ENCODE measurements around the gene KIR3DL1. TPM values are rescaled to one million over a fixed set of nuclear protein-coding genes. Genes with fewer than 3 reads are reported as not detected.

Gene KIR3DL1
- total RNA-seq, 1 donor from 2014 or later = not detected

Other genes starting within 250 kb of the KIR3DL1 start
- gene LILRA2, start 242.7 kb upstream of the KIR3DL1 start, total RNA-seq = not detected in 2 replicates
- gene LILRA1, start 222.8 kb upstream of the KIR3DL1 start, total RNA-seq = not detected in 2 replicates
- gene LILRB1, start 186.0 kb upstream of the KIR3DL1 start, total RNA-seq = not detected in 2 replicates
- gene LILRB4, start 153.5 kb upstream of the KIR3DL1 start, total RNA-seq = not detected in 2 replicates
- not detected in 2 replicates for gene KIR3DL3, start 92.0 kb upstream of the KIR3DL1 start, total RNA-seq
- not detected in 2 replicates for gene KIR2DL3, start 78.0 kb upstream of the KIR3DL1 start, total RNA-seq
- not detected in 2 replicates for gene KIR2DL1, start 46.7 kb upstream of the KIR3DL1 start, total RNA-seq
- not detected in 2 replicates for gene KIR2DL4, start 12.9 kb upstream of the KIR3DL1 start, total RNA-seq
- not detected in 2 replicates for gene KIR2DS4, start 16.2 kb downstream of the KIR3DL1 start, total RNA-seq
- not detected in 2 replicates for gene KIR3DL2, start 34.0 kb downstream of the KIR3DL1 start, total RNA-seq
- gene FCAR, start 57.8 kb downstream of the KIR3DL1 start, total RNA-seq = not detected in 2 replicates
- not detected in 2 replicates for gene NCR1, start 89.7 kb downstream of the KIR3DL1 start, total RNA-seq
- gene NLRP7, start 131.1 kb downstream of the KIR3DL1 start, total RNA-seq = not detected in 2 replicates
- 6.3 and 15.3 TPM in 2 replicates for gene NLRP2, start 149.9 kb downstream of the KIR3DL1 start, total RNA-seq
- 0.10 TPM in 1 of 2 replicates, not detected in the other for gene GP6, start 221.8 kb downstream of the KIR3DL1 start, total RNA-seq
- 19.9 and 22.2 TPM in 2 replicates for gene RDH13, start 246.7 kb downstream of the KIR3DL1 start, total RNA-seq

Measured in renal cortical epithelial cell (primary cell).